ENCODE data around the gene HSPA12B. TPM values are rescaled to one million over a fixed set of nuclear protein-coding genes. Genes with fewer than 3 reads are reported as not detected.

Gene HSPA12B
- total RNA-seq, 1 experiment from 2014 or later = 2.7 TPM

DNA sequence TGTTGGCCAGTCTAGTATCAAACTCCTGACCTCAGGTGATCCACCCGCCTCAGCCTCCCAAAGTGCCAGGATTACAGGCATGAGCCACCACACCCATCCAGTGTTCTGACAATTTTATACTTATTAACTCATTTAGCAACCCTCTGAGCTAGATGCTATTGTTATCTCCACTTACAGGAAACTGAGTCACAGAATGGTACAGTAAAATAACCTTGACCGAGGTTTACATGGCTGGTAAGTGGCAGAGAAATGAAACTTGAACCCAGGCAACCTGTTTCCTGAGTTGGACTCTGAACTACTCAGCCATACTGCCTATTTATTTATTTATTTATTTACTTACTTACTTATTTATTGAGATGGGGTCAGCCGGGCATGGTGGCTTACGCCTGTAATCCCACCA lies 13.4 kb upstream of the HSPA12B start:
- H3K23ac ChIP-seq (ENCODE audit: insufficient read length, low read depth, low read length) = no peak overlapping the region
- no peak for DNase-seq
- H2AFZ ChIP-seq (ENCODE audit: low read length) = no peak overlapping the region
- H3K9ac ChIP-seq (ENCODE audit: extremely low read depth, insufficient read length, low read length) = no peak overlapping the region
- H4K20me1 ChIP-seq (ENCODE audit: control insufficient read depth, insufficient read depth, insufficient read length) = no peaks in the 10 kb centered on the region
- no peak overlapping the region for H3K14ac ChIP-seq (ENCODE audit: insufficient read depth, low read length)
- no peaks in the 10 kb centered on the region for H3K36me3 Mint-ChIP-seq (ENCODE audit: insufficient read depth in 1 of 3, low read depth in 3 of 3)
- H3T11ph ChIP-seq (ENCODE audit: low read length) = no peak overlapping the region
- no peaks in the 10 kb centered on the region for H3K79me1 ChIP-seq (ENCODE audit: insufficient read depth, low read depth, low read length, poor library complexity, severe bottlenecking)
- H2BK5ac ChIP-seq (ENCODE audit: insufficient read length, low read length) = no peak overlapping the region
- H3K4me1 ChIP-seq (ENCODE audit: insufficient read depth, low read length) = no peaks in the 10 kb centered on the region
- H3K4ac ChIP-seq (ENCODE audit: low read depth, low read length) = no peak overlapping the region
- H3K27me3 Mint-ChIP-seq (ENCODE audit: low read depth) = peaks cover 3% of the 10 kb centered on the region
- no peak overlapping the region for H4K91ac ChIP-seq (ENCODE audit: insufficient read length, low read depth, low read length)
- H3K4me2 ChIP-seq (ENCODE audit: insufficient read depth, insufficient read length, low read length) = no peak overlapping the region
- no peak overlapping the region for H3K56ac ChIP-seq (ENCODE audit: insufficient read length, low read depth, low read length)
- H3K27ac Mint-ChIP-seq = no peak overlapping the region; a peak in 1 of 7 replicates
- H2BK120ac ChIP-seq (ENCODE audit: low read depth, low read length, poor library complexity, severe bottlenecking) = no peak overlapping the region
- H3K9me3 Mint-ChIP-seq = no peaks in the 10 kb centered on the region
- H4K8ac ChIP-seq (replicated peaks; ENCODE audit: insufficient read length, low read depth, low read length) = no peak overlapping the region
- no peak overlapping the region for H3K4me3 Mint-ChIP-seq
- H3K23me2 ChIP-seq (ENCODE audit: insufficient read length, low read depth, low read length, poor library complexity, severe bottlenecking) = no peaks in the 10 kb centered on the region
- H2AK5ac ChIP-seq (ENCODE audit: insufficient read length, low read length) = no peak overlapping the region
- no peaks in the 10 kb centered on the region for H3K9me3 ChIP-seq (ENCODE audit: control insufficient read depth, low read depth, low read length)
- TF ChIP-seq, protein P1, sequence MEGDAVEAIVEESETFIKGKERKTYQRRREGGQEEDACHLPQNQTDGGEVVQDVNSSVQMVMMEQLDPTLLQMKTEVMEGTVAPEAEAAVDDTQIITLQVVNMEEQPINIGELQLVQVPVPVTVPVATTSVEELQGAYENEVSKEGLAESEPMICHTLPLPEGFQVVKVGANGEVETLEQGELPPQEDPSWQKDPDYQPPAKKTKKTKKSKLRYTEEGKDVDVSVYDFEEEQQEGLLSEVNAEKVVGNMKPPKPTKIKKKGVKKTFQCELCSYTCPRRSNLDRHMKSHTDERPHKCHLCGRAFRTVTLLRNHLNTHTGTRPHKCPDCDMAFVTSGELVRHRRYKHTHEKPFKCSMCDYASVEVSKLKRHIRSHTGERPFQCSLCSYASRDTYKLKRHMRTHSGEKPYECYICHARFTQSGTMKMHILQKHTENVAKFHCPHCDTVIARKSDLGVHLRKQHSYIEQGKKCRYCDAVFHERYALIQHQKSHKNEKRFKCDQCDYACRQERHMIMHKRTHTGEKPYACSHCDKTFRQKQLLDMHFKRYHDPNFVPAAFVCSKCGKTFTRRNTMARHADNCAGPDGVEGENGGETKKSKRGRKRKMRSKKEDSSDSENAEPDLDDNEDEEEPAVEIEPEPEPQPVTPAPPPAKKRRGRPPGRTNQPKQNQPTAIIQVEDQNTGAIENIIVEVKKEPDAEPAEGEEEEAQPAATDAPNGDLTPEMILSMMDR (conservative IDR thresholded peaks at IDR 0.05) = no peak
- no peak overlapping the region for H4K5ac ChIP-seq (ENCODE audit: insufficient read length, low read depth, low read length)
- no peak overlapping the region for H2BK12ac ChIP-seq (ENCODE audit: insufficient read length, low read depth, low read length)
- WGBS (ENCODE audit: extremely low coverage, insufficient read length, low lambda C conversion rate) = no CpG with 5 or more reads among the region's 4 CpGs
- no peak overlapping the region for H3K27ac ChIP-seq (ENCODE audit: insufficient read length, low read depth, low read length)
- peaks cover 6 to 8% of the 10 kb centered on the region in 2 experiments for H3K4me1 Mint-ChIP-seq
- no peak overlapping the region for H2BK20ac ChIP-seq (ENCODE audit: low read depth, low read length, poor library complexity, severe bottlenecking)
- no peak overlapping the region for H2BK15ac ChIP-seq (ENCODE audit: low read depth, low read length)
- no peaks in the 10 kb centered on the region for H3K79me2 ChIP-seq (ENCODE audit: insufficient read depth, low read length)
- H3K18ac ChIP-seq (ENCODE audit: insufficient read length, low read depth, low read length) = no peak overlapping the region
- no peaks in the 10 kb centered on the region; the same call in 1 of the 2 replicates for H3K27me3 ChIP-seq (ENCODE audit: insufficient read depth, low read length)

All from H9 (cell line).